H9 (cell line): ENCODE data around the gene CRYGN. TPM values are rescaled to one million over a fixed set of nuclear protein-coding genes. Genes with fewer than 3 reads are reported as not detected.

ENCODE experiments used
- DNase-seq: peaks from one replicate; pipeline ENCODE4 v3.0.0-alpha.2; 2017
- H2AFZ ChIP-seq: one replicate; pipeline ENCODE4 v1.6.1; 2013; ENCODE audit warnings: mild to moderate bottlenecking, low read length, control low read depth, moderate library complexity
- H2AK5ac ChIP-seq: 2 replicates; pipeline ENCODE4 v1.6.1; 2013; ENCODE audit warnings: low read length, control low read depth, mixed read lengths; ENCODE audit not compliant: insufficient read length
- H2BK120ac ChIP-seq: one replicate; pipeline ENCODE4 v1.6.1; 2013; ENCODE audit warnings: low read depth, mild to moderate bottlenecking, low read length, control low read depth, inconsistent platforms; ENCODE audit not compliant: poor library complexity, severe bottlenecking
- H2BK12ac ChIP-seq: 2 replicates; pipeline ENCODE4 v1.6.1; 2013; ENCODE audit warnings: low read length, control low read depth, mixed read lengths, low read depth; ENCODE audit not compliant: insufficient read length
- H2BK15ac ChIP-seq: 2 replicates; pipeline ENCODE4 v1.6.1; 2013; ENCODE audit warnings: low read depth, low read length, control low read depth
- H2BK20ac ChIP-seq: one replicate; pipeline ENCODE4 v1.6.1; 2013; ENCODE audit warnings: low read depth, mild to moderate bottlenecking, low read length, control low read depth, inconsistent platforms; ENCODE audit not compliant: poor library complexity, severe bottlenecking
- H2BK5ac ChIP-seq: 2 replicates; pipeline ENCODE4 v1.6.1; 2013; ENCODE audit warnings: low read length, control low read depth, mixed read lengths; ENCODE audit not compliant: insufficient read length
- H3K14ac ChIP-seq: 2 replicates; pipeline ENCODE4 v1.6.1; 2013; ENCODE audit warnings: low read length, control low read depth; ENCODE audit not compliant: insufficient read depth
- H3K18ac ChIP-seq: 2 replicates; pipeline ENCODE4 v1.6.1; 2013; ENCODE audit warnings: low read depth, mild to moderate bottlenecking, mixed read lengths, low read length, control low read depth; ENCODE audit not compliant: insufficient read length
- H3K23ac ChIP-seq: 2 replicates; pipeline ENCODE4 v1.6.1; 2013; ENCODE audit warnings: low read length, control low read depth, mixed read lengths, low read depth; ENCODE audit not compliant: insufficient read length
- H3K23me2 ChIP-seq: 2 replicates; pipeline ENCODE4 v1.6.1; 2013; ENCODE audit warnings: low read depth, mild to moderate bottlenecking, mixed read lengths, low read length, control low read depth; ENCODE audit not compliant: insufficient read length, poor library complexity, severe bottlenecking
- H3K27ac ChIP-seq: 2 replicates; pipeline ENCODE4 v1.5.1; 2013; ENCODE audit warnings: low read length, control low read depth, mixed read lengths, low read depth; ENCODE audit not compliant: insufficient read length
- H3K27me3 ChIP-seq: 2 replicates; pipeline ENCODE4 v1.6.1; 2013; ENCODE audit warnings: low read length, control low read depth, inconsistent platforms; ENCODE audit not compliant: insufficient read depth
- H3K4ac ChIP-seq: 2 replicates; pipeline ENCODE4 v1.6.1; 2013; ENCODE audit warnings: low read depth, mild to moderate bottlenecking, control low read depth, inconsistent platforms, low read length, moderate library complexity
- H3K4me1 ChIP-seq: 2 replicates; pipeline ENCODE4 v1.6.1; 2013; ENCODE audit warnings: low read length, control low read depth, inconsistent platforms; ENCODE audit not compliant: insufficient read depth
- H3K4me2 ChIP-seq: 2 replicates; pipeline ENCODE4 v1.6.1; 2013; ENCODE audit warnings: low read length, control low read depth, mixed read lengths; ENCODE audit not compliant: insufficient read length, insufficient read depth
- H3K56ac ChIP-seq: 2 replicates; pipeline ENCODE4 v1.6.1; 2013; ENCODE audit warnings: low read depth, mild to moderate bottlenecking, mixed read lengths, low read length, control low read depth; ENCODE audit not compliant: insufficient read length
- H3K79me1 ChIP-seq: 2 replicates; pipeline ENCODE4 v1.6.1; 2013; ENCODE audit warnings: low read depth, mild to moderate bottlenecking, moderate library complexity, low read length, control low read depth, inconsistent platforms; ENCODE audit not compliant: insufficient read depth, poor library complexity, severe bottlenecking
- H3K79me2 ChIP-seq: 2 replicates; pipeline ENCODE4 v1.6.1; 2013; ENCODE audit warnings: low read length, control low read depth, inconsistent platforms; ENCODE audit not compliant: insufficient read depth
- H3K9ac ChIP-seq: 2 replicates; pipeline ENCODE4 v1.6.1; 2013; ENCODE audit warnings: low read length, control low read depth, mixed read lengths; ENCODE audit not compliant: insufficient read length; ENCODE audit errors: extremely low read depth
- H3K9me3 ChIP-seq: one replicate; pipeline ENCODE4 v1.6.1; 2013; ENCODE audit warnings: low read depth, low read length, inconsistent platforms; ENCODE audit not compliant: control insufficient read depth
- H3T11ph ChIP-seq: one replicate; pipeline ENCODE4 v1.6.1; 2013; ENCODE audit warnings: mild to moderate bottlenecking, low read length, control low read depth, inconsistent platforms
- H4K20me1 ChIP-seq: one replicate; pipeline ENCODE4 v1.6.1; 2013; ENCODE audit not compliant: control insufficient read depth, insufficient read length, insufficient read depth
- H4K5ac ChIP-seq: 2 replicates; pipeline ENCODE4 v1.6.1; 2013; ENCODE audit warnings: low read depth, mild to moderate bottlenecking, mixed read lengths, low read length, control low read depth; ENCODE audit not compliant: insufficient read length
- H4K8ac ChIP-seq: replicated peaks from 2 replicates; pipeline ENCODE4 v1.6.1; 2013; ENCODE audit warnings: low read length, control low read depth, mixed read lengths, low read depth; ENCODE audit not compliant: insufficient read length
- H4K91ac ChIP-seq: 2 replicates; pipeline ENCODE4 v1.6.1; 2013; ENCODE audit warnings: low read depth, mild to moderate bottlenecking, moderate library complexity, mixed read lengths, low read length, control low read depth; ENCODE audit not compliant: insufficient read length
- H3K27ac Mint-ChIP-seq, 3 experiments: 2 replicates in 2 of 3; 3 replicates in 1 of 3; pipeline ENCODE4 v1.8.0; 2020 to 2021; ENCODE audit warnings: mixed read lengths in 3 of 3, mild to moderate bottlenecking in 1 of 3, moderate library complexity in 1 of 3
- H3K27me3 Mint-ChIP-seq: 2 replicates; pipeline ENCODE4 v1.8.0; 2021; ENCODE audit warnings: low read depth, mild to moderate bottlenecking, moderate library complexity, mixed read lengths
- H3K36me3 Mint-ChIP-seq, 3 experiments: 2 replicates in 2 of 3; 3 replicates in 1 of 3; pipeline ENCODE4 v1.8.0; 2020 to 2021; ENCODE audit warnings: low read depth in 3 of 3, mixed read lengths in 3 of 3; ENCODE audit not compliant: insufficient read depth in 1 of 3
- H3K4me1 Mint-ChIP-seq, 2 experiments: 2 replicates each; pipeline ENCODE4 v1.8.0; 2020; ENCODE audit warnings: mixed read lengths in 2 of 2
- H3K4me3 Mint-ChIP-seq, 2 experiments: 2 replicates in 1 of 2; 3 replicates in 1 of 2; pipeline ENCODE4 v1.8.0; 2020 to 2021; ENCODE audit warnings: mild to moderate bottlenecking in 2 of 2, mixed read lengths in 2 of 2, moderate library complexity in 1 of 2
- H3K9me3 Mint-ChIP-seq, 2 experiments: 2 replicates in 1 of 2; 3 replicates in 1 of 2; pipeline ENCODE4 v1.8.0; 2020; ENCODE audit warnings: mild to moderate bottlenecking in 2 of 2, mixed read lengths in 2 of 2, moderate library complexity in 1 of 2
- WGBS: extraction: QIAGEN DNeasy Blood & Tissue Kit; methylation state at CpG from one replicate; pipeline ENCODE4 v1.1.7; 2013; ENCODE audit warnings: missing lambda C conversion rate, low lambda C conversion rate, mixed read lengths; ENCODE audit not compliant: insufficient read length; ENCODE audit errors: extremely low coverage; 5-methylcytosine and 5-hydroxymethylcytosine counted together
- total RNA-seq: library from RNA; stranded (reverse); gene quantifications from 2 replicates; pipeline ENCODE4 v1.2.1, GENCODE V29; 2021
- TF ChIP-seq, protein P1 (sequence below): fragments of 200-600 bp; sonication (generic); conservative IDR thresholded peaks from 3 replicates; pipeline ENCODE4 v1.8.0; 2021; ENCODE audit warnings: antibody characterized with exemption, mild to moderate bottlenecking

The CRYGN gene
- total RNA-seq, 1 experiment from 2014 or later, result 1.8 TPM

DNA sequence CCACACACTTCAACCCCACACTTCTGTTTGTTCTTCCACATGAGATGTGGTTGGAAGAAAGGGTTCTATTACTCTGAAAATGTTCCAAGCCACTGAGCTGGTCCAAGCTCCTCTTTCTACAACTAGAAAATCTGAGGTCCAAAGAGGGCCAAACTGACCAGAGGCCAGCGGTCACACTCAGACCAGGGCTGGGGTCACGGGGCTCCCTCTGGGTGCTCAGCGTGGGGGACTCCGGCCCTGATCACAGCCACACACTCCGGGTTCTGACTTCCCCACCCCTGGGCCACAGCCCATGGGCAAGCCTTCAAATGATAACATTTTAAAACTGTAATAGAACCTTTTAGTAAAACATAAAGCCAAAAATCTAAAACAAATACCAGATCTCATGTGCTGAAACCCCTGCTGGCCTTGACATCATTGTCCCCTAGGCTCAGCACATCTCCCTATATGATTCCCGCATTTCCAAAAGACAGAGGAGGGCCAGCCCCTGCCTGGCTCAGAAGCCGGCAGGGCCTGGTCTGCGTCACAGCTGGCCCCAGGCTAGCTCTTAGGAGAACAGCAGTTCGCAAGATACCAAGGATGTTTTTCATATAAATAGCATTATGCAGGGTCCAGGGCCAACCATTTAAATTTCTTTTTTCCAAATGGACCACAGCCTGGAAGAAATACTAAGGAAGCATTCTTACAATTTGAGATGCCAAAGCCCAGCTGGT, 3.3 kb downstream of the CRYGN start:
- DNase-seq, result no peak
- no peaks in the 10 kb centered on the region; the same call in 1 of the 2 replicates for H3K4me1 ChIP-seq
- H4K8ac ChIP-seq, result no peak overlapping the region
- no peaks in the 10 kb centered on the region for H3K27me3 ChIP-seq
- H3K27ac ChIP-seq, result no peak overlapping the region
- peaks cover 18 to 23% of the 10 kb centered on the region in 2 experiments for H3K4me1 Mint-ChIP-seq
- no peak overlapping the region for H3K56ac ChIP-seq
- peaks cover 0 to 5% (median 0%) of the 10 kb centered on the region in 3 experiments; a peak in 2 of 7 replicates for H3K36me3 Mint-ChIP-seq
- no peak overlapping the region for H2BK5ac ChIP-seq
- H3T11ph ChIP-seq, result no peak overlapping the region
- H3K79me2 ChIP-seq, result no peaks in the 10 kb centered on the region
- no peaks in the 10 kb centered on the region for H4K20me1 ChIP-seq
- H3K79me1 ChIP-seq, result no peaks in the 10 kb centered on the region
- no peak overlapping the region for H3K14ac ChIP-seq
- WGBS, result no CpG with 5 or more reads among the region's 9 CpGs
- H3K18ac ChIP-seq, result no peak overlapping the region
- H3K23ac ChIP-seq, result no peak overlapping the region
- H2AK5ac ChIP-seq, result no peak overlapping the region
- no peak overlapping the region for H4K5ac ChIP-seq
- H4K91ac ChIP-seq, result no peak overlapping the region
- TF ChIP-seq, protein P1, sequence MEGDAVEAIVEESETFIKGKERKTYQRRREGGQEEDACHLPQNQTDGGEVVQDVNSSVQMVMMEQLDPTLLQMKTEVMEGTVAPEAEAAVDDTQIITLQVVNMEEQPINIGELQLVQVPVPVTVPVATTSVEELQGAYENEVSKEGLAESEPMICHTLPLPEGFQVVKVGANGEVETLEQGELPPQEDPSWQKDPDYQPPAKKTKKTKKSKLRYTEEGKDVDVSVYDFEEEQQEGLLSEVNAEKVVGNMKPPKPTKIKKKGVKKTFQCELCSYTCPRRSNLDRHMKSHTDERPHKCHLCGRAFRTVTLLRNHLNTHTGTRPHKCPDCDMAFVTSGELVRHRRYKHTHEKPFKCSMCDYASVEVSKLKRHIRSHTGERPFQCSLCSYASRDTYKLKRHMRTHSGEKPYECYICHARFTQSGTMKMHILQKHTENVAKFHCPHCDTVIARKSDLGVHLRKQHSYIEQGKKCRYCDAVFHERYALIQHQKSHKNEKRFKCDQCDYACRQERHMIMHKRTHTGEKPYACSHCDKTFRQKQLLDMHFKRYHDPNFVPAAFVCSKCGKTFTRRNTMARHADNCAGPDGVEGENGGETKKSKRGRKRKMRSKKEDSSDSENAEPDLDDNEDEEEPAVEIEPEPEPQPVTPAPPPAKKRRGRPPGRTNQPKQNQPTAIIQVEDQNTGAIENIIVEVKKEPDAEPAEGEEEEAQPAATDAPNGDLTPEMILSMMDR, result no peak
- H2BK15ac ChIP-seq, result no peak overlapping the region
- H3K4me3 Mint-ChIP-seq, result no peak overlapping the region
- H3K9me3 Mint-ChIP-seq, result peaks cover 0 to 3% of the 10 kb centered on the region in 2 experiments; a peak in 2 of 5 replicates
- H2AFZ ChIP-seq, result no peak overlapping the region
- peaks cover 3% of the 10 kb centered on the region for H3K27me3 Mint-ChIP-seq
- H3K4ac ChIP-seq, result no peak overlapping the region
- peaks cover 11% of the 10 kb centered on the region for H3K23me2 ChIP-seq
- H3K9ac ChIP-seq, result no peak overlapping the region
- H2BK12ac ChIP-seq, result no peak overlapping the region
- no peak overlapping the region for H2BK120ac ChIP-seq
- H3K27ac Mint-ChIP-seq, result peak overlapping the region in 1 of 3 experiments; percentile 55; a peak in 1 of 7 replicates
- H3K9me3 ChIP-seq, result no peaks in the 10 kb centered on the region
- no peak overlapping the region for H2BK20ac ChIP-seq
- H3K4me2 ChIP-seq, result no peak overlapping the region
